Dermis microvascular lymphatic vessel endothelial cell (primary cell): ENCODE measurements around the gene GUCA2A. TPM values are rescaled to one million over a fixed set of nuclear protein-coding genes. Genes with fewer than 3 reads are reported as not detected.

Experiments
- DNase-seq, 2 donors: peaks; one replicate each; pipeline versions ENCODE4 v3.0.0 to v3.0.0-alpha.2; 2010; ENCODE audit warnings: low read depth in 2 of 2
- total RNA-seq: library from RNA; depleted of rRNA; stranded (reverse); fragments of >200 nt; gene quantifications from 2 replicates; pipeline ENCODE4 v1.2.1, GENCODE V29; 2014

GUCA2A gene
- total RNA-seq, 1 donor from 2014 or later = not detected

GRCh38 chr1:42133809-42134526 lies 30.6 kb downstream of the GUCA2A start:
- DNase-seq = no peak

GRCh38 chr1:42133390-42133789 lies 31.2 kb downstream of the GUCA2A start:
- no peak for DNase-seq

- DNase-seq = no peak
Observed at GRCh38 chr1:42130061-42130660, 34.4 kb downstream of the GUCA2A start.

GRCh38 chr1:42128964-42129363 lies 35.6 kb downstream of the GUCA2A start:
- no peak for DNase-seq

GRCh38 chr1:42128499-42128898 lies 36.0 kb downstream of the GUCA2A start:
- DNase-seq = no peak

GRCh38 chr1:42127767-42128166 lies 36.8 kb downstream of the GUCA2A start:
- no peak for DNase-seq

- DNase-seq = no peak
Observed at GRCh38 chr1:42125552-42125951, 39.0 kb downstream of the GUCA2A start.

- DNase-seq = no peak
Observed at GRCh38 chr1:42122408-42122807, 42.1 kb downstream of the GUCA2A start.

GRCh38 chr1:42118125-42118524 lies 46.4 kb downstream of the GUCA2A start:
- no peak for DNase-seq

- DNase-seq = no peak
Observed at GRCh38 chr1:42117214-42117613, 47.3 kb downstream of the GUCA2A start.

GRCh38 chr1:42114229-42114628 lies 50.3 kb downstream of the GUCA2A start:
- no peak for DNase-seq

Other genes with a start within 250 kb of the GUCA2A start
- 0.77 and 1.4 TPM in 2 replicates for gene HIVEP3, start 245.8 kb downstream of the GUCA2A start, total RNA-seq
- gene GUCA2B, start 11.3 kb downstream of the GUCA2A start, total RNA-seq = not detected in 2 replicates
- gene FOXJ3, start 170.5 kb upstream of the GUCA2A start, total RNA-seq = 15.1 and 18.1 TPM in 2 replicates
- gene RIMKLA, start 216.0 kb upstream of the GUCA2A start, total RNA-seq = under 0.01 TPM in 2 replicates